Measurements from ENCODE around the gene KRABD2.

Gene KRABD2

GRCh38 chr17:8376271-8377067 lies at the start of gene KRABD2:
TSS of gene KRABD2 (minus strand) at chr17:8376704.
- Histone ChIP-seq H3K9me3 (ENCODE audit: low read depth) (no peaks in the 10 kb centered on the region), H3K4me2 (peak within 1 kb of the TSS; percentile 83), H2AFZ (replicated peaks) (peak within 1 kb of the TSS; percentile 84), H3F3A (ENCODE audit: low read depth) (peaks cover 53% of the 10 kb centered on the region), H3K36me3 (peaks cover 25% of the 10 kb centered on the region), H3K27me3 (no peaks in the 10 kb centered on the region), H3K79me2 (ENCODE audit: low read depth) (peaks cover 45% of the 10 kb centered on the region), H3K4me1 (peaks cover 12% of the 10 kb centered on the region), H3K9ac (peak within 1 kb of the TSS; percentile 68), H3K27ac (peak within 1 kb of the TSS; percentile 55), H4K20me1 (ENCODE audit: low read depth) (peaks cover 48% of the 10 kb centered on the region), H3K4me3 (peak within 1 kb of the TSS; percentile 73)
- Mint-ChIP-seq H3K4me3 (peak within 1 kb of the TSS; percentile 86), H3K4me1 (peaks cover 26% of the 10 kb centered on the region), H3K27me3 (ENCODE audit: insufficient read depth, low read depth) (peaks cover 2% of the 10 kb centered on the region), H3K36me3 (peaks cover 17% of the 10 kb centered on the region), H3K9me3 (no peaks in the 10 kb centered on the region), H3K27ac (peak within 1 kb of the TSS; percentile 91)
- peak; percentile 95 for DNase-seq (ENCODE audit: low spot score)
- peak; percentile 68 for TF ChIP-seq CTCF (IDR thresholded peaks at IDR 0.05)
- no peak for TF ChIP-seq EZH2 (IDR thresholded peaks at IDR 0.05)

- H3K27me3 ChIP-seq: peaks cover 17% of the 10 kb centered on the region
- no peak for TF ChIP-seq EZH2phosphoT487 (IDR thresholded peaks at IDR 0.05)
- TF ChIP-seq CTCF (IDR thresholded peaks at IDR 0.05): no peak
- no peak for TF ChIP-seq EZH2 (IDR thresholded peaks at IDR 0.05)
- H3K4me3 Mint-ChIP-seq: no peak overlapping the region
- no peaks in the 10 kb centered on the region for H3K9me3 Mint-ChIP-seq
- no peak overlapping the region for H3K27ac Mint-ChIP-seq
- H2AFZ ChIP-seq (replicated peaks): no peak overlapping the region
- no peaks in the 10 kb centered on the region for H3F3A ChIP-seq (ENCODE audit: low read depth)
- H3K9me3 ChIP-seq (ENCODE audit: low read depth): no peaks in the 10 kb centered on the region
- no peak overlapping the region for H3K9ac ChIP-seq
- H3K36me3 Mint-ChIP-seq: no peaks in the 10 kb centered on the region
- H3K27me3 Mint-ChIP-seq (ENCODE audit: insufficient read depth, low read depth): peaks cover 9% of the 10 kb centered on the region
- H3K4me3 ChIP-seq: no peak overlapping the region
- H3K36me3 ChIP-seq: no peaks in the 10 kb centered on the region
- H3K4me2 ChIP-seq: no peak overlapping the region
- no peaks in the 10 kb centered on the region for H4K20me1 ChIP-seq (ENCODE audit: low read depth)
- H3K79me2 ChIP-seq (ENCODE audit: low read depth): no peaks in the 10 kb centered on the region
- no peaks in the 10 kb centered on the region for H3K4me1 ChIP-seq
- peaks cover 22% of the 10 kb centered on the region for H3K4me1 Mint-ChIP-seq
- no peak overlapping the region for H3K27ac ChIP-seq
- no peak for DNase-seq (ENCODE audit: low spot score)
These were observed 45.1 kb upstream of the KRABD2 start for GRCh38 chr17:8421571-8421970.

GRCh38 chr17:8420041-8420934 lies 43.8 kb upstream of the KRABD2 start:
- no peak overlapping the region for H2AFZ ChIP-seq (replicated peaks)
- Mint-ChIP-seq H3K27ac (no peak overlapping the region), H3K9me3 (no peaks in the 10 kb centered on the region), H3K4me1 (peaks cover 11% of the 10 kb centered on the region), H3K4me3 (no peak overlapping the region), H3K27me3 (ENCODE audit: insufficient read depth, low read depth) (peaks cover 9% of the 10 kb centered on the region), H3K36me3 (no peaks in the 10 kb centered on the region)
- H3K9ac ChIP-seq: no peak overlapping the region
- H3K36me3 ChIP-seq: no peaks in the 10 kb centered on the region
- H3K27me3 ChIP-seq: peaks cover 22% of the 10 kb centered on the region
- H3K4me3 ChIP-seq: no peak overlapping the region
- no peak overlapping the region for H3K4me2 ChIP-seq
- TF ChIP-seq EZH2 (IDR thresholded peaks at IDR 0.05) (no peak), EZH2phosphoT487 (IDR thresholded peaks at IDR 0.05) (no peak), CTCF (IDR thresholded peaks at IDR 0.05) (no peak)
- peaks cover 3% of the 10 kb centered on the region for H3F3A ChIP-seq (ENCODE audit: low read depth)
- H3K9me3 ChIP-seq (ENCODE audit: low read depth): no peaks in the 10 kb centered on the region
- H3K27ac ChIP-seq: no peak overlapping the region
- no peak for DNase-seq (ENCODE audit: low spot score)
- no peaks in the 10 kb centered on the region for H3K4me1 ChIP-seq
- no peaks in the 10 kb centered on the region for H3K79me2 ChIP-seq (ENCODE audit: low read depth)
- no peaks in the 10 kb centered on the region for H4K20me1 ChIP-seq (ENCODE audit: low read depth)

Data from neural progenitor cell (in vitro differentiated cells).